Choroid plexus epithelial cell (primary cell): ENCODE measurements around the gene NR1H3.

Experiments used
- DNase-seq: peaks from one replicate; pipeline ENCODE4 v3.0.0-alpha.2; 2010; ENCODE audit warnings: low read depth
- H3K4me3 ChIP-seq: 2 replicates; pipeline ENCODE4 v1.5.1; 2011; ENCODE audit warnings: low read depth, mild to moderate bottlenecking, control low read depth, low read length, moderate library complexity
- TF ChIP-seq, protein P1 (sequence below): conservative IDR thresholded peaks from 2 replicates; pipeline ENCODE4 v1.5.1; 2011; ENCODE audit warnings: low read depth, mild to moderate bottlenecking, control low read depth, inconsistent platforms, low read length, moderate library complexity

NR1H3 gene

DNA sequence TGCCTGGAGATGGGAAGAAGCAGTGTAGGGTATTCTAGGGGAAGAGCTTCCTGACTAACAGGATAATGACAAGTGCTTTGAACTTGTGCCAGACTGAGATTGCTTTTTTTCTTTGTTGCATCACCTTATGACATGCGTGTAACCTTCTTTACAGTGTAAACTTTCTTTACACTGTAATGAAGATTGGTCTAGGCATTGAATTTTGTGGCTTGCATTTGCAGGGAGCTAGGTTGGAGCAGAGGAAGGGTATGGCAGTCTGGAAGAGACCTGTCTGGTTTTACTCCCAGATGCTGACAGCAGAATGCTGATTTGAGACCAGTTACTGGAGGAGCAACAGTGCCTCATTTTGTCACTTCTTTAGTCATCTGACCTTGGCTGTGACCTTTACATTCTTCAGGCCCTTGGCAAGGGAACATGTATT, 37.4 kb upstream of the NR1H3 start:
- peak; percentile 74 for DNase-seq
- H3K4me3 ChIP-seq = no peak overlapping the region
- TF ChIP-seq, protein P1, sequence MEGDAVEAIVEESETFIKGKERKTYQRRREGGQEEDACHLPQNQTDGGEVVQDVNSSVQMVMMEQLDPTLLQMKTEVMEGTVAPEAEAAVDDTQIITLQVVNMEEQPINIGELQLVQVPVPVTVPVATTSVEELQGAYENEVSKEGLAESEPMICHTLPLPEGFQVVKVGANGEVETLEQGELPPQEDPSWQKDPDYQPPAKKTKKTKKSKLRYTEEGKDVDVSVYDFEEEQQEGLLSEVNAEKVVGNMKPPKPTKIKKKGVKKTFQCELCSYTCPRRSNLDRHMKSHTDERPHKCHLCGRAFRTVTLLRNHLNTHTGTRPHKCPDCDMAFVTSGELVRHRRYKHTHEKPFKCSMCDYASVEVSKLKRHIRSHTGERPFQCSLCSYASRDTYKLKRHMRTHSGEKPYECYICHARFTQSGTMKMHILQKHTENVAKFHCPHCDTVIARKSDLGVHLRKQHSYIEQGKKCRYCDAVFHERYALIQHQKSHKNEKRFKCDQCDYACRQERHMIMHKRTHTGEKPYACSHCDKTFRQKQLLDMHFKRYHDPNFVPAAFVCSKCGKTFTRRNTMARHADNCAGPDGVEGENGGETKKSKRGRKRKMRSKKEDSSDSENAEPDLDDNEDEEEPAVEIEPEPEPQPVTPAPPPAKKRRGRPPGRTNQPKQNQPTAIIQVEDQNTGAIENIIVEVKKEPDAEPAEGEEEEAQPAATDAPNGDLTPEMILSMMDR = no peak

DNA sequence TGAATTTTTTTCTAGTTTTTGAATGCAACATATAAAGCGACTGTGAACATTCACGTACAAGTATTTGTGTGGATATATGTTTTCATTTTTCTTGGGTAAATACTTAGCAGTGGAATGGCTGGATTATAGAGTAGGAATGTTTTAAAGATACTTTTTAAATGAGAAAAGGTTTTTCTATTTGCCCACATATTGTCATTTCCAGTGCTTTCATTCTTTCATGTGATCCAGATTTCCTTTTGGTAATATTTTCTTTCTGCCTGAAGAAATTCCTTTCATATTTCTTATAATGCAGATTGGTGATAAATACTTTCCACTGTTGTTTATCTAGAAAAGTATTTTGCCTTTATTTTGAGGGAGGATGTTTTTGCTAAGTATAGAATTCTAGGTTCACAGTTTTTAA, 35.1 kb upstream of the NR1H3 start:
- no peak overlapping the region for H3K4me3 ChIP-seq
- TF ChIP-seq, protein P1 = no peak
- DNase-seq = no peak

DNA sequence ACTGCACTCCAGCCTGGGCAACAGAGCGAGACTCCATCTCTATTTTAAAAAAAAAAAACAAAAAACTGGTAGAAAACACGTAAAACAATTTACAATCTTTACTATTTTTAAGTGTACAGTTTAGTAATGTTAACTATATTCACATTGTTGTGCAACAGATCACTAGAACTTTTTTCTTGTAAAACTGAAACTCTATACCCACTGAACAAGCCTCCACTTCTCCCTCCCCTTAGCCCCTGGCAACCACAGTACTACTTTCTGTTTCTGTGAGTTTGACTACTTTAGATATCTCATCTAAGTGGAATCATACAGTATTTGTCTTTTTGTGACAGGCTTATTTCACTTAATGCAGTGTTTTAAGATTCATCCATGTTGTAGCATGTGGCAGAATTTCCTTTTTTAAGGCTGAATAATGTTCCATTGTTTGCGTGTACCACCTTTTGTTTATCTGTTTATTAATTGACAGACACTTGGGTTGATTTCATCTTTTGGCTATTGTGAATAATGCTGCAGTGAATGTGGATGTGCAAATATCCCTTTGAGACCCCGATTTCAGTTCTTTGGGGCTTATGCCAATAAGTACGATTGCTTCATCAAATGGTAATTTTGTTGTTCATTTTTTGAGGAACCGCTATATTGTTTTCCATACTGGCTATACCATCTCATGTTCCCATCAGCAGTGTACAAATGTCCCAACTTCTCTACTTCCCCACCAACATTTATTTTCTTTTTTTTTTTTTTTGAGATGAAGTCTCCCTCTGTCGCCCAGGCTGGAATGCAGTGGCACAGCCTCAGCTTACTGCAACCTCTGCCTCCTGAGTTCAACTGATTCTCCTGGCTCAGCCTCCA, 32.0 kb upstream of the NR1H3 start:
- TF ChIP-seq, protein P1 = no peak
- H3K4me3 ChIP-seq = no peak overlapping the region
- peak; percentile 61 for DNase-seq

DNA sequence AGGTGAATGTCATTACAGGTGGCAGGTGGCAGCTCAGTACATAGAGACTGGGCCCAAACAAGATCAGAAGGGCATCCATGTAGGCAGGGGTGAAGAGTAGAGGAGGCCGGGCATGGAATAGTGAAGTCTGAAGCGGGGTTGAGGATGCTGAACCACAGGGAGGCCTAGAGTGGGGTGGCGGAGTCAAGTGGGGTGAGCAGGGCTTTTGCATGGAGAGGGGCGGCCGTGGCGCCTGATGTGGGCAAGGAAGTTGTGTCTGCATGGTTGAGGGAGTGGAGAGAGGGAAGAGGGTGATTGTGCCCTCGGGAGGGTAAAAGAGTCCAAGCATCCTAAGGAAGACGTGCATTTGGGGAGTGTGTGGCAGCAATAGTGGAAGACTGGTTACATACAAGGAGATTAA, 28.6 kb upstream of the NR1H3 start:
- H3K4me3 ChIP-seq = no peak overlapping the region
- no peak for DNase-seq
- TF ChIP-seq, protein P1 = no peak

DNA sequence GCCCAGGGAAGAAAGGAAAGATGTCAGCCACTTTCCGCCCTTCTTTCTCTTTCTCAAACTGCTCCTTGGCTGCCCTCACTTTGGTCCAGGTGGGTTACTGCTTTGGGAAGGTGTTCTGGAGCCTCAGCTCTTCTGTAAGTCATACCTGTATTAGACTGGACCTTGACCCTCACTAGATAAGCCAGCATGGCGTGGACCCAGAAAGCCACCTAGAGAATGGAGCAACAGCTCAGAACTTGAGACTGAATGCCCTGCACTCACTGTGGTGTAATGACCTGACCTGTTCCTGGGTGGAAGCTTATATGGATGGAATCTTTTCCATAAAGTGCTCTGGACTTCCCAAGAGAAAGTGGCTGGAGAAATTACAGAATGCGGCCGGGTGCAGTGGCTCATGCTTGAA, 24.7 kb upstream of the NR1H3 start:
- TF ChIP-seq, protein P1 = no peak
- no peak overlapping the region for H3K4me3 ChIP-seq
- DNase-seq = no peak

DNA sequence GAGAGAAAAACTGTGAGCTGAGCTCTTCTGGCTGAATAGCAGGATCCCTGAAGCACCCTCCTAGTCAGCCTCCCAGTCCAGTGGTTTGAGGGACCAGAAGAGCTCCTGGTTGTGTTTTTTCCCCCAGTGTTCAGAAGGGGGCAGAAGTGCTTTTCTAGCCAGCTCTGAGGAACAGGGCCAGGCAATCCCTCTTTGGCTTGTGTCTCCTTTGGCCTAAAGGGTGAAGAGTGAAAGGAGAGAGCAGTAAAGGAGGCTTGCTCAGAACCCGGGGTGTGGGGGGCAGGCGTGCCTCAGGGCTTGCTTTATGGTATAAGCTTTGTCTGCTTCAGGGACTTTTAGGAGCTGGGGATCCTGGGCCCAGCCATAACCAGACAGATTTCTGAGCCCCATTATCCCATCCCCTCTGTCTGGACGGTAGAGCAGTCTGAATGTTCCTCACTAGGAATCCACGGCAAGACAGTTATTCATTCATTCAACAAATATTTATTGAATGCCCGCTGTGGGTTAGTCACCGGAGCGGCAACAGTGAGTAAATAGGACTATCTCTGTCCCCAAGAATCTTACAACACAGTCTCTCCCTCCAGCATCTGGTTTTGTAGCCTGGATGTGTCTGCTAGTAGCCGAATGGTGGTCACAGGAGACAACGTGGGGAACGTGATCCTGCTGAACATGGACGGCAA, 23.7 kb upstream of the NR1H3 start:
- H3K4me3 ChIP-seq = peak overlapping the region; percentile 28
- TF ChIP-seq, protein P1 = peak; percentile 70
- peak; percentile 76 for DNase-seq

DNA sequence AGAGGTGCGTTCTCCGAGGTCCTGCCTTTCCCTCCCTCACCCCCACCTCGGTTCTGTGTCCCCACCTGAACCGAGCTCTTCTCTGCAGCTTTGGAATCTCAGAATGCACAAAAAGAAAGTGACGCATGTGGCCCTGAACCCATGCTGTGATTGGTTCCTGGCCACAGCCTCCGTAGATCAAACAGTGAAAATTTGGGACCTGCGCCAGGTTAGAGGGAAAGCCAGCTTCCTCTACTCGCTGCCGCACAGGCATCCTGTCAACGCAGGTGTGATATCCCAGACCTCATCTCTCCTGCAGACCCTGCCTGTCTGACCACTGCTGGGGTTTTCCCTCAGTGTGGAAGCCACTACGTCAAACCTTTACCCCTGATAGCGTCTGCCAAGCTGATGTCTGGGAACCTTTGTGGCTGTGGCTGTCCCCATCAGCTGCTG, 23.1 kb upstream of the NR1H3 start:
- peak; percentile 65 for DNase-seq
- peak overlapping the region; percentile 28 for H3K4me3 ChIP-seq
- TF ChIP-seq, protein P1 = no peak
